K562 (cell line): ENCODE results near the gene PGLYRP4. TPM values are rescaled to one million over a fixed set of nuclear protein-coding genes. Genes with fewer than 3 reads are reported as not detected.

Experiments
- ATAC-seq: fragments of 200-7000 bp; cut with Tn5 transposase; 3 replicates; pipeline ENCODE4 v1.9.1; 2020; ENCODE audit warnings: moderate library complexity
- BruUV-seq: library from RNA; stranded (reverse); fragments of 400-500 nt; replicated peaks from 2 replicates; lab custom pipeline; 2021; lab: Mats Ljungman, UMichigan
- CTCF ChIA-PET: fragments of 300-600 bp; formaldehyde crosslinking; extraction: SDS; loops from one replicate; lab custom pipeline; 2021; ENCODE audit warnings: low intra/inter-chr PET ratio; lab: Yijun Ruan, JAX
- POLR2A ChIA-PET: fragments of 300-600, 350-650 bp; sonication (Branson Sonifier 250); formaldehyde crosslinking; extraction: SDS; loops from one replicate; lab custom pipeline; 2021; ENCODE audit warnings: antibody characterized with exemption, inconsistent platforms; lab: Yijun Ruan, JAX
- DNase-seq, 4 experiments: peaks; one replicate each; pipeline versions ENCODE4 v3.0.0 to v3.0.0-alpha.2; 2011 to 2018; ENCODE audit warnings: low spot score in 3 of 4, mixed read lengths in 3 of 4; ENCODE audit errors: extremely low read depth in 1 of 4
- FAIRE-seq: peaks from 2 replicates; lab custom pipeline; 2011; peaks lifted over from hg19 to GRCh38; lab: Jason Lieb, UNC
- H2AFZ ChIP-seq: 2 replicates; pipeline ENCODE4 v1.6.0; 2011; ENCODE audit warnings: low read depth, low read length, control low read depth, inconsistent platforms
- H3K27ac ChIP-seq: fragments of 200-600 bp; 3 replicates; pipeline ENCODE4 v1.8.0; 2011; ENCODE audit warnings: low read depth, mild to moderate bottlenecking, control low read depth, inconsistent platforms, low read length, moderate library complexity, mixed read lengths; ENCODE audit errors: extremely low read depth
- H3K27me3 ChIP-seq, 2 experiments: fragments of 300-600 bp in 1 of 2; 2 replicates in 1 of 2; 3 replicates in 1 of 2; pipeline versions ENCODE4 v1.6.0 to v1.8.0; 2011; ENCODE audit warnings: inconsistent platforms in 2 of 2, low read length in 2 of 2, mild to moderate bottlenecking in 1 of 2, mixed read lengths in 1 of 2, moderate library complexity in 1 of 2; ENCODE audit not compliant: control insufficient read depth in 2 of 2, insufficient read depth in 2 of 2
- H3K36me3 ChIP-seq: fragments of 300-600 bp; 3 replicates; pipeline ENCODE4 v1.8.0; 2011; ENCODE audit warnings: mild to moderate bottlenecking, low read length, inconsistent platforms; ENCODE audit not compliant: control insufficient read depth, insufficient read depth
- H3K4me1 ChIP-seq, 2 experiments: fragments of 200-600 bp in 1 of 2; replicated peaks in 1 of 2; 2 replicates in 1 of 2; 3 replicates in 1 of 2; pipeline versions ENCODE4 v1.5.1 to v1.8.0; 2011; ENCODE audit warnings: inconsistent platforms in 2 of 2, low read length in 2 of 2, mild to moderate bottlenecking in 1 of 2, mixed read lengths in 1 of 2, moderate library complexity in 1 of 2; ENCODE audit not compliant: control insufficient read depth in 2 of 2, insufficient read depth in 2 of 2
- H3K4me2 ChIP-seq: 2 replicates; pipeline ENCODE4 v1.6.1; 2011; ENCODE audit warnings: low read length, control low read depth, inconsistent platforms, mixed read lengths; ENCODE audit not compliant: insufficient read depth
- H3K4me3 ChIP-seq: fragments of 200-600 bp; sonication (generic), shearing (Covaris generic); 2 replicates; pipeline ENCODE4 v1.5.1; 2016; ENCODE audit warnings: control low read depth, inconsistent platforms
- H3K79me2 ChIP-seq: fragments of 200-600 bp; 3 replicates; pipeline ENCODE4 v1.8.0; 2011; ENCODE audit warnings: low read length, inconsistent platforms; ENCODE audit not compliant: control insufficient read depth, insufficient read depth
- H3K9ac ChIP-seq, 2 experiments: 2 replicates each; pipeline versions ENCODE4 v1.6.0 to v1.6.1; 2011; ENCODE audit warnings: low read depth in 2 of 2, low read length in 2 of 2, control low read depth in 1 of 2, inconsistent platforms in 1 of 2, mild to moderate bottlenecking in 1 of 2, mixed read lengths in 1 of 2; ENCODE audit not compliant: insufficient read depth in 1 of 2
- H3K9me1 ChIP-seq: one replicate; pipeline ENCODE4 v1.6.0; 2011; ENCODE audit warnings: inconsistent platforms, mild to moderate bottlenecking, low read length, moderate library complexity; ENCODE audit not compliant: control insufficient read depth, insufficient read depth
- H3K9me3 ChIP-seq: replicated peaks from 2 replicates; pipeline ENCODE4 v1.5.1; 2011; ENCODE audit warnings: low read depth, low read length, inconsistent platforms; ENCODE audit not compliant: control insufficient read depth, insufficient read depth
- H4K20me1 ChIP-seq: replicated peaks from 2 replicates; pipeline ENCODE4 v1.6.1; 2011; ENCODE audit warnings: low read length, inconsistent platforms, mixed read lengths; ENCODE audit not compliant: control insufficient read depth, insufficient read depth
- WGBS: fragments of 100-300 bp; shearing (Covaris generic); methylation state at CpG from one replicate; pipeline ENCODE4 v1.1.6; 2016; ENCODE audit warnings: low coverage, mixed read lengths; ENCODE audit not compliant: insufficient coverage; ENCODE audit errors: missing lambda C conversion rate; 5-methylcytosine and 5-hydroxymethylcytosine counted together
- in situ Hi-C: fragments of 300-500 bp; cut with MboI; formaldehyde crosslinking; loops from 4 replicates; pipeline ENCODE4 v1.15.0; 2018; ENCODE audit warnings: inconsistent platforms, mixed read lengths
- intact Hi-C: fragments of 100-400 bp; cut with micrococcal nuclease; formaldehyde crosslinking; loops from 2 replicates; pipeline ENCODE4 v1.14.2; 2022
- polyA plus RNA-seq, 8 experiments: library from polyadenylated mRNA; depleted of rRNA in 4 of 8; stranded (reverse) in 5 of 8; unstranded in 3 of 8; fragments of >200 nt; fragmentation: Nextera tagmentation in 2 of 8; fragmentation: Illumina TruSeq in 1 of 8; extraction: Ambion mirVana in 2 of 8; extraction: Trizol in 1 of 8; gene quantifications; 2 replicates each; pipeline versions ENCODE4 v1.2.1 to v1.2.3, GENCODE V29; 2011 to 2014; ENCODE audit warnings: inconsistent platforms in 1 of 8, missing spikeins in 1 of 8
- total RNA-seq, 7 experiments: library from RNA; depleted of rRNA in 6 of 7; stranded (reverse); fragments of >200 nt in 6 of 7; fragmentation: Illumina TruSeq in 2 of 7; extraction: Trizol in 2 of 7; gene quantifications; 2 replicates each; pipeline versions ENCODE4 v1.2.1 to v1.2.3, GENCODE V29; 2011 to 2021; ENCODE audit warnings: low replicate concordance in 1 of 7
- TF ChIP-seq, protein P1 (sequence below), 2 experiments: fragments of 450-650 bp; IDR thresholded peaks; 2 replicates each; pipeline ENCODE4 v1.6.1; 2016
- TF ChIP-seq, protein P2 (sequence below): sonication (generic); formaldehyde crosslinking; IDR thresholded peaks from 2 replicates; pipeline ENCODE4 v1.8.1; 2023; ENCODE audit warnings: mild to moderate bottlenecking, missing genetic modification reagents
- TF ChIP-seq, protein P3 (sequence below), 2 experiments: fragments of 450-650 bp in 1 of 2; sonication (generic) in 1 of 2; formaldehyde crosslinking in 1 of 2; IDR thresholded peaks; 2 replicates each; pipeline versions ENCODE4 v1.7.1 to v1.9.0; 2016 to 2022; ENCODE audit warnings: inconsistent platforms in 1 of 2, mild to moderate bottlenecking in 1 of 2, missing genetic modification reagents in 1 of 2

PGLYRP4 gene
- total and polyA plus RNA-seq, 9 of the 15 experiments (the other 6 are each of a cell fraction or from before 2014, with no cell fraction given): 0.06 to 0.13 (median 0.11) TPM; not detected in 6

DNA sequence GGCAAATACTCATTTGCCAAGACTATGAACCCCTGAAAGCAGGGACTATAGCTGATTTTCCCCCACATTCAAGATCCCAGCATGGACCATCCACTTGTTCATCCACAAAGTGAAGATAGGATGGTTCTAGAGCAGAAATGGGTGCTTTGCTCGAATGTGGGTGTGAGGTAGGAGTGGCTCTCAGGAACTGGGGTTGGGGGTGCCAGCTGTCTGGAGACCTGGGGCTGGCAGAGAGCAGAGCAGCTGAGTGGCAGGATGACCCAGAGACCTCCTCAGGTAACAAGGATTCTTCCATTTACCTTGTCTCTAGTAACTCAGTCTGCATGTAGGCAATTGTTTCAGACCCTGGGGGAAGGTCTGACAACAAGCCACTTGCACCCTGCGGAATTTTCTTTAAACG lies 15.0 kb upstream of the PGLYRP4 start:
- Histone ChIP-seq H3K9me3 (no peaks in the 10 kb centered on the region), H3K9ac (no peak overlapping the region), H3K4me2 (no peak overlapping the region), H3K27ac (no peak overlapping the region), H3K79me2 (no peaks in the 10 kb centered on the region), H4K20me1 (no peaks in the 10 kb centered on the region), H3K4me3 (no peak overlapping the region), H3K4me1 (peaks cover 0 to 5% of the 10 kb centered on the region in 2 experiments; a peak in 1 of 5 replicates), H3K36me3 (no peaks in the 10 kb centered on the region), H3K9me1 (no peaks in the 10 kb centered on the region), H2AFZ (no peak overlapping the region), H3K27me3 (peaks cover 3 to 48% of the 10 kb centered on the region in 2 experiments; a peak in 3 of 5 replicates)
- ATAC-seq (no peak), FAIRE-seq (no peak), DNase-seq (no peak)
- intact Hi-C loops: no loop called here
- in situ Hi-C loops: no loop called here
- POLR2A ChIA-PET: interaction anchor here (0.8 kb wide), 1 partner anchor 37 kb away, joined by 4 read pairs; no protein-coding TSS in a partner anchor
- CTCF ChIA-PET: interaction anchor here (0.6 kb wide), 1 partner anchor 126 kb away, joined by 7 read pairs; no protein-coding TSS in a partner anchor
- WGBS: 0% methylated on average over 3 of the region's 3 CpGs
- BruUV-seq: no TSS peak
- TF ChIP-seq, protein P1, sequence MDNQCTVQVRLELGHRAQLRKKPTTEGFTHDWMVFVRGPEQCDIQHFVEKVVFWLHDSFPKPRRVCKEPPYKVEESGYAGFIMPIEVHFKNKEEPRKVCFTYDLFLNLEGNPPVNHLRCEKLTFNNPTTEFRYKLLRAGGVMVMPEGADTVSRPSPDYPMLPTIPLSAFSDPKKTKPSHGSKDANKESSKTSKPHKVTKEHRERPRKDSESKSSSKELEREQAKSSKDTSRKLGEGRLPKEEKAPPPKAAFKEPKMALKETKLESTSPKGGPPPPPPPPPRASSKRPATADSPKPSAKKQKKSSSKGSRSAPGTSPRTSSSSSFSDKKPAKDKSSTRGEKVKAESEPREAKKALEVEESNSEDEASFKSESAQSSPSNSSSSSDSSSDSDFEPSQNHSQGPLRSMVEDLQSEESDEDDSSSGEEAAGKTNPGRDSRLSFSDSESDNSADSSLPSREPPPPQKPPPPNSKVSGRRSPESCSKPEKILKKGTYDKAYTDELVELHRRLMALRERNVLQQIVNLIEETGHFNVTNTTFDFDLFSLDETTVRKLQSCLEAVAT (IDR thresholded peaks at IDR 0.05): no peak
- TF ChIP-seq, protein P2, sequence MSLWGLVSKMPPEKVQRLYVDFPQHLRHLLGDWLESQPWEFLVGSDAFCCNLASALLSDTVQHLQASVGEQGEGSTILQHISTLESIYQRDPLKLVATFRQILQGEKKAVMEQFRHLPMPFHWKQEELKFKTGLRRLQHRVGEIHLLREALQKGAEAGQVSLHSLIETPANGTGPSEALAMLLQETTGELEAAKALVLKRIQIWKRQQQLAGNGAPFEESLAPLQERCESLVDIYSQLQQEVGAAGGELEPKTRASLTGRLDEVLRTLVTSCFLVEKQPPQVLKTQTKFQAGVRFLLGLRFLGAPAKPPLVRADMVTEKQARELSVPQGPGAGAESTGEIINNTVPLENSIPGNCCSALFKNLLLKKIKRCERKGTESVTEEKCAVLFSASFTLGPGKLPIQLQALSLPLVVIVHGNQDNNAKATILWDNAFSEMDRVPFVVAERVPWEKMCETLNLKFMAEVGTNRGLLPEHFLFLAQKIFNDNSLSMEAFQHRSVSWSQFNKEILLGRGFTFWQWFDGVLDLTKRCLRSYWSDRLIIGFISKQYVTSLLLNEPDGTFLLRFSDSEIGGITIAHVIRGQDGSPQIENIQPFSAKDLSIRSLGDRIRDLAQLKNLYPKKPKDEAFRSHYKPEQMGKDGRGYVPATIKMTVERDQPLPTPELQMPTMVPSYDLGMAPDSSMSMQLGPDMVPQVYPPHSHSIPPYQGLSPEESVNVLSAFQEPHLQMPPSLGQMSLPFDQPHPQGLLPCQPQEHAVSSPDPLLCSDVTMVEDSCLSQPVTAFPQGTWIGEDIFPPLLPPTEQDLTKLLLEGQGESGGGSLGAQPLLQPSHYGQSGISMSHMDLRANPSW (CRISPR knock-in tag): no peak
- TF ChIP-seq, protein P3, sequence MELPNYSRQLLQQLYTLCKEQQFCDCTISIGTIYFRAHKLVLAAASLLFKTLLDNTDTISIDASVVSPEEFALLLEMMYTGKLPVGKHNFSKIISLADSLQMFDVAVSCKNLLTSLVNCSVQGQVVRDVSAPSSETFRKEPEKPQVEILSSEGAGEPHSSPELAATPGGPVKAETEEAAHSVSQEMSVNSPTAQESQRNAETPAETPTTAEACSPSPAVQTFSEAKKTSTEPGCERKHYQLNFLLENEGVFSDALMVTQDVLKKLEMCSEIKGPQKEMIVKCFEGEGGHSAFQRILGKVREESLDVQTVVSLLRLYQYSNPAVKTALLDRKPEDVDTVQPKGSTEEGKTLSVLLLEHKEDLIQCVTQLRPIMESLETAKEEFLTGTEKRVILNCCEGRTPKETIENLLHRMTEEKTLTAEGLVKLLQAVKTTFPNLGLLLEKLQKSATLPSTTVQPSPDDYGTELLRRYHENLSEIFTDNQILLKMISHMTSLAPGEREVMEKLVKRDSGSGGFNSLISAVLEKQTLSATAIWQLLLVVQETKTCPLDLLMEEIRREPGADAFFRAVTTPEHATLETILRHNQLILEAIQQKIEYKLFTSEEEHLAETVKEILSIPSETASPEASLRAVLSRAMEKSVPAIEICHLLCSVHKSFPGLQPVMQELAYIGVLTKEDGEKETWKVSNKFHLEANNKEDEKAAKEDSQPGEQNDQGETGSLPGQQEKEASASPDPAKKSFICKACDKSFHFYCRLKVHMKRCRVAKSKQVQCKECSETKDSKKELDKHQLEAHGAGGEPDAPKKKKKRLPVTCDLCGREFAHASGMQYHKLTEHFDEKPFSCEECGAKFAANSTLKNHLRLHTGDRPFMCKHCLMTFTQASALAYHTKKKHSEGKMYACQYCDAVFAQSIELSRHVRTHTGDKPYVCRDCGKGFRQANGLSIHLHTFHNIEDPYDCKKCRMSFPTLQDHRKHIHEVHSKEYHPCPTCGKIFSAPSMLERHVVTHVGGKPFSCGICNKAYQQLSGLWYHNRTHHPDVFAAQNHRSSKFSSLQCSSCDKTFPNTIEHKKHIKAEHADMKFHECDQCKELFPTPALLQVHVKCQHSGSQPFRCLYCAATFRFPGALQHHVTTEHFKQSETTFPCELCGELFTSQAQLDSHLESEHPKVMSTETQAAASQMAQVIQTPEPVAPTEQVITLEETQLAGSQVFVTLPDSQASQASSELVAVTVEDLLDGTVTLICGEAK (IDR thresholded peaks at IDR 0.05): no peak
- TF ChIP-seq, protein P3 (CRISPR knock-in tag; IDR thresholded peaks at IDR 0.05): no peak
